ENCODE results near the gene ARHGEF28. TPM values are rescaled to one million over a fixed set of nuclear protein-coding genes. Genes with fewer than 3 reads are reported as not detected.

ARHGEF28 gene
- total RNA-seq, 2 donors from 2014 or later = 7.6 to 8.0 TPM

- TF ChIP-seq CTCF (IDR thresholded peaks at IDR 0.05) = no peak
- Histone ChIP-seq H3K27me3 (no peaks in the 10 kb centered on the region), H3K4me1 (no peaks in the 10 kb centered on the region), H3K27ac (no peak overlapping the region), H3K4me3 (no peak overlapping the region), H3K9me3 (no peaks in the 10 kb centered on the region), H3K9ac (ENCODE audit: low read depth in 2 of 2, low read length in 2 of 2) (no peak overlapping the region), H3K36me3 (no peaks in the 10 kb centered on the region)
- DNase-seq = no peak
- intact Hi-C loops (cut with DNase I) = no loop called here
Observed at GRCh38 chr5:73973135-73973534, 347.1 kb downstream of the ARHGEF28 start.

- Histone ChIP-seq H3K36me3 (no peaks in the 10 kb centered on the region), H3K27me3 (no peaks in the 10 kb centered on the region), H3K27ac (no peak overlapping the region), H3K4me3 (no peak overlapping the region), H3K9ac (ENCODE audit: low read depth in 2 of 2, low read length in 2 of 2) (no peak overlapping the region), H3K9me3 (no peaks in the 10 kb centered on the region), H3K4me1 (no peaks in the 10 kb centered on the region)
- intact Hi-C loops (cut with DNase I) = no loop called here
- no peak for DNase-seq
- TF ChIP-seq CTCF (IDR thresholded peaks at IDR 0.05) = no peak
Observed at GRCh38 chr5:73974871-73975360, 348.9 kb downstream of the ARHGEF28 start.

GRCh38 chr5:73975845-73976244 is 349.8 kb downstream of the ARHGEF28 start:
- Histone ChIP-seq H3K9me3 (no peaks in the 10 kb centered on the region), H3K27ac (no peak overlapping the region), H3K4me1 (no peaks in the 10 kb centered on the region), H3K36me3 (no peaks in the 10 kb centered on the region), H3K9ac (ENCODE audit: low read depth in 2 of 2, low read length in 2 of 2) (no peak overlapping the region), H3K27me3 (no peaks in the 10 kb centered on the region), H3K4me3 (no peak overlapping the region)
- TF ChIP-seq CTCF (IDR thresholded peaks at IDR 0.05) = no peak
- no peak for DNase-seq
- intact Hi-C loops (cut with DNase I) = no loop called here

- Histone ChIP-seq H3K27ac (no peak overlapping the region), H3K9me3 (no peaks in the 10 kb centered on the region), H3K9ac (ENCODE audit: low read depth in 2 of 2, low read length in 2 of 2) (no peak overlapping the region), H3K4me1 (no peaks in the 10 kb centered on the region), H3K27me3 (no peaks in the 10 kb centered on the region), H3K4me3 (no peak overlapping the region), H3K36me3 (no peaks in the 10 kb centered on the region)
- no peak for DNase-seq
- intact Hi-C loops (cut with DNase I) = no loop called here
- TF ChIP-seq CTCF (IDR thresholded peaks at IDR 0.05) = no peak
Observed at GRCh38 chr5:73977146-73977545, 351.1 kb downstream of the ARHGEF28 start.

- DNase-seq = no peak
- Histone ChIP-seq H3K36me3 (no peaks in the 10 kb centered on the region), H3K27ac (no peak overlapping the region), H3K27me3 (no peaks in the 10 kb centered on the region), H3K9ac (ENCODE audit: low read depth in 2 of 2, low read length in 2 of 2) (no peak overlapping the region), H3K4me3 (no peak overlapping the region), H3K4me1 (no peaks in the 10 kb centered on the region), H3K9me3 (no peaks in the 10 kb centered on the region)
- intact Hi-C loops (cut with DNase I) = no loop called here
- TF ChIP-seq CTCF (IDR thresholded peaks at IDR 0.05) = no peak
Observed at GRCh38 chr5:73979321-73979720, 353.3 kb downstream of the ARHGEF28 start.

All from colonic mucosa (tissue), 4 donors.